Prostate gland (tissue), 2 donors: ENCODE measurements around the gene COL4A3. TPM values are rescaled to one million over a fixed set of nuclear protein-coding genes. Genes with fewer than 3 reads are reported as not detected.

Experiments
- DNase-seq: peaks from one replicate; pipeline ENCODE4 v3.0.0-alpha.2; 2019; ENCODE audit warnings: low spot score
- H3K27ac ChIP-seq, 2 donors: fragments of 200-600 bp; sonication (generic); 2 replicates each; pipeline ENCODE4 v1.5.1; 2017 to 2019
- H3K27me3 ChIP-seq: fragments of 200-600 bp; sonication (generic); replicated peaks from 2 replicates; pipeline ENCODE4 v1.5.1; 2019; ENCODE audit not compliant: insufficient read depth
- H3K36me3 ChIP-seq, 2 donors: fragments of 200-600 bp; sonication (generic); 1 replicate in 1 of 2; 2 replicates in 1 of 2; pipeline versions ENCODE4 v1.5.1 to v1.8.1; 2017 to 2019
- H3K4me1 ChIP-seq: fragments of 200-600 bp; sonication (generic); replicated peaks from 2 replicates; pipeline ENCODE4 v1.5.1; 2019
- H3K4me3 ChIP-seq, 2 donors: fragments of 200-600 bp; sonication (generic); 2 replicates each; pipeline ENCODE4 v1.5.1; 2017 to 2019
- H3K9me3 ChIP-seq: fragments of 200-600 bp; sonication (generic); 2 replicates; pipeline ENCODE4 v1.5.1; 2017
- CTCF ChIP-seq, 4 experiments: fragments of 200-600 bp in 2 of 4; fragments of 450-650 bp in 2 of 4; sonication (generic) in 2 of 4; IDR thresholded peaks; 1 replicate in 3 of 4; 2 replicates in 1 of 4; pipeline ENCODE4 v1.5.1; 2016 to 2019; ENCODE audit warnings: antibody characterized with exemption in 4 of 4, mild to moderate bottlenecking in 2 of 4, moderate library complexity in 2 of 4
- POLR2A ChIP-seq: fragments of 450-650 bp; IDR thresholded peaks from one replicate; pipeline ENCODE4 v1.6.1; 2016; ENCODE audit warnings: antibody characterized with exemption, mild to moderate bottlenecking
- POLR2AphosphoS5 ChIP-seq: sonication (generic); formaldehyde crosslinking; IDR thresholded peaks from one replicate; pipeline ENCODE4 v1.6.1; 2017; ENCODE audit warnings: antibody characterized with exemption
- WGBS: methylation state at CpG from one replicate; pipeline ENCODE4 v1.1.5; 2018; 5-methylcytosine and 5-hydroxymethylcytosine counted together
- intact Hi-C: fragments of 100-400 bp; cut with DNase I; formaldehyde crosslinking; loops from one replicate; pipeline ENCODE4 v1.14.2; 2022
- total RNA-seq, 2 donors: library from RNA; depleted of rRNA; stranded (reverse); fragments of >200 nt; gene quantifications; one replicate each; pipeline ENCODE4 v1.1.0, GENCODE V29; 2016

Gene COL4A3
- total RNA-seq, 2 donors from 2014 or later: 3.5 to 7.0 TPM

DNA sequence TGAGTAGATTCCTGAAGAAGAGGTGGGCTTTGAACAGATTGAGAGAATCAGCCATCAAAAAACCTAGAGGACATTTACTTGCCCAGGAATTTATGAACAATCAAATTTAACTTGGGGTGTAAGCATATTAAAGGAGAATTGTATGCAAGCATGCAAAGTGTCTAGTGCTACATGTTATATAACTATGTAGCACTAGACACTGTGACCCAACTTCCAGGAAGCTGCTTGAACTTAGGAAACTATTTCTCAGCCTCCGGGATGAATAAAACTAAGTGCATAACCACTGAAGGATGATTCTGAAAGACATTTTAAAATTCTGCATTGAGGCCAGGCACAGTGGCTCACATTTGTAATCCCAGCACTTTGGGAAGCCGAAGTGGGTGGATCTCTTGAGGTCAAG, 173.0 kb downstream of the COL4A3 start:
- no peaks in the 10 kb centered on the region for H3K9me3 ChIP-seq
- intact Hi-C loops: no loop called here
- no peak overlapping the region for H3K4me3 ChIP-seq
- no peak for DNase-seq
- TF ChIP-seq POLR2AphosphoS5 (no peak), CTCF (IDR thresholded peaks at IDR 0.05) (no peak), POLR2A (no peak)
- H3K27ac ChIP-seq: no peak overlapping the region
- H3K4me1 ChIP-seq: no peaks in the 10 kb centered on the region
- WGBS: 96% methylated on average over 2 of the region's 2 CpGs
- H3K36me3 ChIP-seq: no peaks in the 10 kb centered on the region
- no peaks in the 10 kb centered on the region for H3K27me3 ChIP-seq

- DNase-seq: no peak
- no peaks in the 10 kb centered on the region for H3K36me3 ChIP-seq
- no peak overlapping the region for H3K4me3 ChIP-seq
- H3K27ac ChIP-seq: no peak overlapping the region
- H3K27me3 ChIP-seq: no peaks in the 10 kb centered on the region
- H3K9me3 ChIP-seq: no peaks in the 10 kb centered on the region
- WGBS: 90% methylated on average over 2 of the region's 2 CpGs
- H3K4me1 ChIP-seq: no peaks in the 10 kb centered on the region
- intact Hi-C loops: no loop called here
- TF ChIP-seq POLR2A (no peak), CTCF (IDR thresholded peaks at IDR 0.05) (no peak), POLR2AphosphoS5 (no peak)
Observed at GRCh38 chr2:227339098-227339599, 174.7 kb downstream of the COL4A3 start.

DNA sequence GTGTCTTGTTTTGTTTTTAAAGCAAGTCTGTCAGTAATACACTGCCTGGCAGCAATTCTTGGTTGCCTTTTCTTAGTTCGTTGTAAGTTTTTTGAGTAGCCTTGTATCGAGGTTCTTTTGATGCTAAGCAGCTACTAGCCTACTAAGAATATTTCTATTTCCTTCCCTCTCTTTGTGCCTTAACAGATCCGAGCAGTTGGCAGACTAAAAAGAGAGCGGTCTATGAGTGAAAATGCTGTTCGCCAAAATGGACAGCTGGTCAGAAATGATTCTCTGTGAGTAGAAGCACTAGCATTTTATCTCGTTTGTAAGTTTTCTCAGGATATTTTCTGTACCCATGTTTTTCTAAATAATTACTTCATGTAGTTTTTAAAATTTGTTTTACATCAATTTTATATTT, 175.7 kb downstream of the COL4A3 start:
- intact Hi-C loops: no loop called here
- Histone ChIP-seq H3K27ac (no peak overlapping the region), H3K27me3 (no peaks in the 10 kb centered on the region), H3K36me3 (no peaks in the 10 kb centered on the region), H3K4me1 (no peaks in the 10 kb centered on the region), H3K9me3 (no peaks in the 10 kb centered on the region), H3K4me3 (no peak overlapping the region)
- DNase-seq: no peak
- no peak for TF ChIP-seq POLR2A
- TF ChIP-seq POLR2AphosphoS5: no peak
- no peak for TF ChIP-seq CTCF (IDR thresholded peaks at IDR 0.05)
- 76% methylated on average over 6 of the region's 6 CpGs for WGBS

GRCh38 chr2:227341553-227341952, 177.1 kb downstream of the COL4A3 start:
- Histone ChIP-seq H3K36me3 (no peaks in the 10 kb centered on the region), H3K9me3 (no peaks in the 10 kb centered on the region), H3K4me3 (no peak overlapping the region), H3K4me1 (no peaks in the 10 kb centered on the region), H3K27ac (no peak overlapping the region), H3K27me3 (no peaks in the 10 kb centered on the region)
- 72% methylated on average over 2 of the region's 2 CpGs for WGBS
- no peak for DNase-seq
- intact Hi-C loops: no loop called here
- TF ChIP-seq CTCF (IDR thresholded peaks at IDR 0.05) (no peak), POLR2A (no peak), POLR2AphosphoS5 (no peak)

DNA sequence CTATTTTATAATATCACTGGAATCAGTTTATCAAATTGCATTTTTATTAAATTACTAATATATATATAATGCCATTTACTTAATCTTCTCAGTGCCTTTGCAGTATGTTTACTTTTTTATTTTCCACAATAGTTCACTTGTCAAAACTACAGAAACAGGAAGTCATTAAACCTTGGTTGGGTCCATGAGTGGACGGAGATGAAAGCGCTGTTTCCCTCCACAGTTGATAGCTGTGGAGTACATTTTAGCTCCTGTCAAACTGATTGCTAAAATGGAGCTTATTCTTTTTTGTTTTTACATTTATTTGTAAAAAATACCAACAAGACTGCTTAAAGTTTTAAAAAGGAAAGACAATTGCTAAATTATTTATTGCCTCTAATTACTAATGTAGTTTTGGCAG, 179.8 kb downstream of the COL4A3 start:
- 84% methylated on average over 2 of the region's 2 CpGs for WGBS
- no peak for DNase-seq
- no peaks in the 10 kb centered on the region for H3K4me1 ChIP-seq
- TF ChIP-seq CTCF (IDR thresholded peaks at IDR 0.05) (no peak), POLR2AphosphoS5 (no peak), POLR2A (no peak)
- H3K4me3 ChIP-seq: no peak overlapping the region
- H3K36me3 ChIP-seq: no peaks in the 10 kb centered on the region
- no peak overlapping the region for H3K27ac ChIP-seq
- no peaks in the 10 kb centered on the region for H3K9me3 ChIP-seq
- H3K27me3 ChIP-seq: no peaks in the 10 kb centered on the region
- intact Hi-C loops: no loop called here
